ENCODE results near the gene PHYHD1. TPM values are rescaled to one million over a fixed set of nuclear protein-coding genes. Genes with fewer than 3 reads are reported as not detected.

PHYHD1 gene
- total and polyA plus RNA-seq, 2 of the 4 experiments (the other 2 are of a cell fraction) = 2.2 to 8.4 TPM

GRCh38 chr9:128979111-128979510, 58.3 kb downstream of the PHYHD1 start:
- DNase-seq = no peak
- H3K4me2 ChIP-seq (ENCODE audit: low read depth, low read length) = no peak overlapping the region
- H4K8ac ChIP-seq (ENCODE audit: low read depth in 2 of 2, low read length in 2 of 2) = no peak overlapping the region
- H2AFZ ChIP-seq (replicated peaks; ENCODE audit: low read length, poor library complexity) = no peak overlapping the region
- intact Hi-C loops (cut with micrococcal nuclease) (no loop called here), dilution Hi-C loops (cut with HindIII; ENCODE audit: low sequenced_read_pairs, unreplicated experiment) (no loop called here), in situ Hi-C loops (cut with MboI; ENCODE audit: low sequenced_read_pairs) (no loop called here)
- H4K91ac ChIP-seq (ENCODE audit: insufficient read depth, low read depth, low read length) = no peak overlapping the region
- no peak overlapping the region for H3K18ac ChIP-seq (ENCODE audit: low read depth, low read length)
- no peaks in the 10 kb centered on the region for H3K9me3 ChIP-seq (ENCODE audit: control insufficient read depth, insufficient read depth, low read length)
- no peak overlapping the region for H2BK20ac ChIP-seq (ENCODE audit: low read depth, low read length)
- no peak for ATAC-seq (ENCODE audit: low read depth)
- TF ChIP-seq MAZ (IDR thresholded peaks at IDR 0.05; ENCODE audit: borderline replicate concordance, low read depth, low read length) (no peak), FOS (IDR thresholded peaks at IDR 0.05; ENCODE audit: low read depth, low read length) (no peak), NFE2L2 (IDR thresholded peaks at IDR 0.05; ENCODE audit: low read depth, low read length) (no peak), CHD1 (IDR thresholded peaks at IDR 0.05; ENCODE audit: low read depth, low read length) (no peak), MAFK (IDR thresholded peaks at IDR 0.05; ENCODE audit: low read depth, low read length) (no peak), RAD21 (IDR thresholded peaks at IDR 0.05; ENCODE audit: low read length) (no peak), CTCF (conservative IDR thresholded peaks at IDR 0.05; ENCODE audit: low read depth, low read length) (no peak), RCOR1 (IDR thresholded peaks at IDR 0.05; ENCODE audit: insufficient replicate concordance, low read length) (no peak), SMC3 (IDR thresholded peaks at IDR 0.05; ENCODE audit: low read depth, low read length) (no peak), RFX5 (IDR thresholded peaks at IDR 0.05; ENCODE audit: low read depth, low read length) (no peak), BHLHE40 (IDR thresholded peaks at IDR 0.05; ENCODE audit: low read depth, low read length) (no peak), MXI1 (IDR thresholded peaks at IDR 0.05; ENCODE audit: borderline replicate concordance, low read depth, low read length) (no peak), CEBPB (IDR thresholded peaks at IDR 0.05; ENCODE audit: low read depth, low read length) (no peak), POLR2A (IDR thresholded peaks at IDR 0.05; ENCODE audit: low read depth, low read length) (no peak)
- TF ChIP-seq, protein P1, sequence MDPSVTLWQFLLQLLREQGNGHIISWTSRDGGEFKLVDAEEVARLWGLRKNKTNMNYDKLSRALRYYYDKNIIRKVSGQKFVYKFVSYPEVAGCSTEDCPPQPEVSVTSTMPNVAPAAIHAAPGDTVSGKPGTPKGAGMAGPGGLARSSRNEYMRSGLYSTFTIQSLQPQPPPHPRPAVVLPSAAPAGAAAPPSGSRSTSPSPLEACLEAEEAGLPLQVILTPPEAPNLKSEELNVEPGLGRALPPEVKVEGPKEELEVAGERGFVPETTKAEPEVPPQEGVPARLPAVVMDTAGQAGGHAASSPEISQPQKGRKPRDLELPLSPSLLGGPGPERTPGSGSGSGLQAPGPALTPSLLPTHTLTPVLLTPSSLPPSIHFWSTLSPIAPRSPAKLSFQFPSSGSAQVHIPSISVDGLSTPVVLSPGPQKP (IDR thresholded peaks at IDR 0.05; ENCODE audit: borderline replicate concordance, low read depth, low read length) = no peak
- TF ChIP-seq, protein P2, sequence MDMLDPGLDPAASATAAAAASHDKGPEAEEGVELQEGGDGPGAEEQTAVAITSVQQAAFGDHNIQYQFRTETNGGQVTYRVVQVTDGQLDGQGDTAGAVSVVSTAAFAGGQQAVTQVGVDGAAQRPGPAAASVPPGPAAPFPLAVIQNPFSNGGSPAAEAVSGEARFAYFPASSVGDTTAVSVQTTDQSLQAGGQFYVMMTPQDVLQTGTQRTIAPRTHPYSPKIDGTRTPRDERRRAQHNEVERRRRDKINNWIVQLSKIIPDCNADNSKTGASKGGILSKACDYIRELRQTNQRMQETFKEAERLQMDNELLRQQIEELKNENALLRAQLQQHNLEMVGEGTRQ (IDR thresholded peaks at IDR 0.05; ENCODE audit: low read depth, low read length) = no peak
- H3K36me3 ChIP-seq (ENCODE audit: control insufficient read depth, insufficient read depth, low read length) = peaks cover 48% of the 10 kb centered on the region
- H3K27ac ChIP-seq (ENCODE audit: insufficient read depth, low read length) = no peak overlapping the region
- H3K14ac ChIP-seq (replicated peaks; ENCODE audit: low read depth, low read length) = no peak overlapping the region
- no peak overlapping the region for H2AK5ac ChIP-seq (ENCODE audit: low read depth, low read length)
- no peak overlapping the region for H2BK15ac ChIP-seq (ENCODE audit: low read depth, low read length)
- no peak overlapping the region for H2AK9ac ChIP-seq (replicated peaks; ENCODE audit: low read depth, low read length, poor library complexity)
- H3K4me3 ChIP-seq (ENCODE audit: insufficient read depth, low read depth, low read length) = no peak overlapping the region
- H4K20me1 ChIP-seq (ENCODE audit: insufficient read depth, low read length) = no peaks in the 10 kb centered on the region
- H3K27me3 ChIP-seq (ENCODE audit: control insufficient read depth, insufficient read depth, low read length) = no peaks in the 10 kb centered on the region
- no peak overlapping the region for H2BK5ac ChIP-seq (ENCODE audit: low read depth, low read length, poor library complexity, severe bottlenecking)
- no peak overlapping the region for H4K5ac ChIP-seq (ENCODE audit: low read depth, low read length)
- no peak overlapping the region for H3K4ac ChIP-seq (ENCODE audit: low read depth, low read length)
- no peak overlapping the region for H3K56ac ChIP-seq (ENCODE audit: extremely low read depth, insufficient read depth, low read length)
- BruUV-seq (replicated peaks) = no TSS peak
- no peak overlapping the region for H3K23ac ChIP-seq (ENCODE audit: low read depth, low read length)
- no peaks in the 10 kb centered on the region for H3K4me1 ChIP-seq (ENCODE audit: control insufficient read depth, insufficient read depth, low read length)
- H3K9ac ChIP-seq (ENCODE audit: low read depth, low read length) = no peak overlapping the region
- ChIA-PET CTCF (no interaction called here), POLR2A (ENCODE audit: unreplicated experiment) (no interaction called here)
- peaks cover 3% of the 10 kb centered on the region; the same call in 1 of the 2 replicates for H3K9me1 ChIP-seq (ENCODE audit: insufficient read depth, low read length)
- H3K79me1 ChIP-seq (ENCODE audit: low read depth in 1 of 2, low read length in 2 of 2) = peaks cover 0 to 16% of the 10 kb centered on the region in 2 experiments; a peak in 1 of 4 replicates
- H2BK120ac ChIP-seq (ENCODE audit: low read depth, low read length) = no peak overlapping the region
- WGBS, 2 experiments (ENCODE audit: extremely low coverage in 2 of 2, insufficient read length in 1 of 2) = no CpG with 5 or more reads among the region's 3 CpGs
